Mammary epithelial cell (primary cell): ENCODE data around the gene HDDC2.

Experiments
- EZH2 ChIP-seq: IDR thresholded peaks from 2 replicates; pipeline ENCODE4 v1.6.1; 2012; ENCODE audit warnings: low read length, inconsistent platforms, borderline replicate concordance
- TF ChIP-seq, protein P1 (sequence below), 2 donors: IDR thresholded peaks in 1 of 2; conservative IDR thresholded peaks in 1 of 2; 2 replicates each; pipeline ENCODE4 v1.5.1; 2011 to 2012; ENCODE audit warnings: inconsistent platforms in 2 of 2, low read length in 2 of 2, mild to moderate bottlenecking in 2 of 2, control low read depth in 1 of 2, low read depth in 1 of 2; ENCODE audit not compliant: insufficient read depth in 1 of 2; ENCODE audit errors: extremely low read depth in 1 of 2

DNA sequence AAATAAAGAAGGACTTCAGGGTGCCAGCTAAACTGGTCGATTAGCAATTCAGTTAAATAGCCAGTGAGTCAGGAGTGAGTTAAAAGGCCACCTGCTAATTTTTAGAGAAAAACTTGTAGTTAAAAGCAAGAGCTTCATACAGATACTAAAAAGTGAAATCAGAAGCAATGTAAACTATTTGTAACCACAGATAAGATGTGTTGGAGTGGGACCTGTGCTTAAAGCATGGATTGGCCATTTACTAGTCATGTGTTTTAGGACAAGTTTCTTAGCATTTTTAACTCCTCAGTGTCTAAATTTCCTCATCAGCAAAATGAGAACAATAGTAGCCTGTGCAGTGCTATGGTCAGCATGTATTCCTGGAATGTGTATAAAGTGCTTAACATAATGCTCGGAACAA lies 23.8 kb upstream of the HDDC2 start:
- TF ChIP-seq, protein P1, sequence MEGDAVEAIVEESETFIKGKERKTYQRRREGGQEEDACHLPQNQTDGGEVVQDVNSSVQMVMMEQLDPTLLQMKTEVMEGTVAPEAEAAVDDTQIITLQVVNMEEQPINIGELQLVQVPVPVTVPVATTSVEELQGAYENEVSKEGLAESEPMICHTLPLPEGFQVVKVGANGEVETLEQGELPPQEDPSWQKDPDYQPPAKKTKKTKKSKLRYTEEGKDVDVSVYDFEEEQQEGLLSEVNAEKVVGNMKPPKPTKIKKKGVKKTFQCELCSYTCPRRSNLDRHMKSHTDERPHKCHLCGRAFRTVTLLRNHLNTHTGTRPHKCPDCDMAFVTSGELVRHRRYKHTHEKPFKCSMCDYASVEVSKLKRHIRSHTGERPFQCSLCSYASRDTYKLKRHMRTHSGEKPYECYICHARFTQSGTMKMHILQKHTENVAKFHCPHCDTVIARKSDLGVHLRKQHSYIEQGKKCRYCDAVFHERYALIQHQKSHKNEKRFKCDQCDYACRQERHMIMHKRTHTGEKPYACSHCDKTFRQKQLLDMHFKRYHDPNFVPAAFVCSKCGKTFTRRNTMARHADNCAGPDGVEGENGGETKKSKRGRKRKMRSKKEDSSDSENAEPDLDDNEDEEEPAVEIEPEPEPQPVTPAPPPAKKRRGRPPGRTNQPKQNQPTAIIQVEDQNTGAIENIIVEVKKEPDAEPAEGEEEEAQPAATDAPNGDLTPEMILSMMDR (conservative IDR thresholded peaks at IDR 0.05 in 1 of 2, IDR thresholded peaks at IDR 0.05 in 1 of 2; ENCODE audit: extremely low read depth in 1 of 2, insufficient read depth in 1 of 2, low read depth in 1 of 2, low read length in 2 of 2), result no peak
- TF ChIP-seq EZH2, result no peak
